ENCODE measurements around the gene SLC25A46.
A peak's percentile ranks its signal among the peaks of the same experiment; 100 is the strongest.
"Not testable (repeated sequence)": the region's sequence is repeated elsewhere in the genome, so short reads cannot be mapped to it uniquely, and the experiment has no call there.

The SLC25A46 gene

DNA sequence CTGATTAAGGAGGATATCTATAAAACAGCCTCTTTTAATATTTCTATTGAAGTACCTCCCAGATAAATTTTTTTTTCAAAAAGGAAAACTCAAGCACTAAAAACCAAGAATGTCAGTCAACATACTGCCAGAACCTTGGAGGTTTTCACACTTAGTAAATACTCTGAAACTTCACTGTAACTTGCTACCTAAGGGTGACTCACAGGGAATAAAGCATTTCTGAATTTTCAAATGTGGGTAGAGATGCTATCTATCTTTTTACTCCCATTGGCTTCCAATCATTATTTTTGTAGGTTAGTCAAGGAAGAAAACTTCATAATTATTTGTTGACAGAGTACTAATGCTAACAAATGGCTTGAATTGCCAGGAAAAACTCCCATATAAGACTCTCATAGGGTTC is 46.1 kb downstream of the SLC25A46 start:
- TF ChIP-seq ZNF423 (tag by site-specific recombination; IDR thresholded peaks at IDR 0.05) (no peak), OSR2 (tag by site-specific recombination; IDR thresholded peaks at IDR 0.05) (no peak), HOXC10 (CRISPR knock-in tag; IDR thresholded peaks at IDR 0.05) (no peak), ZNF274 (IDR thresholded peaks at IDR 0.05; ENCODE audit: low read length) (no peak), ZNF274 (tag by site-specific recombination; IDR thresholded peaks at IDR 0.05; ENCODE audit: borderline replicate concordance) (no peak), MYNN (tag by site-specific recombination; IDR thresholded peaks at IDR 0.05; ENCODE audit: borderline replicate concordance) (no peak), ZNF707 (tag by site-specific recombination; IDR thresholded peaks at IDR 0.05) (no peak)
- TF ChIP-seq, protein P1, sequence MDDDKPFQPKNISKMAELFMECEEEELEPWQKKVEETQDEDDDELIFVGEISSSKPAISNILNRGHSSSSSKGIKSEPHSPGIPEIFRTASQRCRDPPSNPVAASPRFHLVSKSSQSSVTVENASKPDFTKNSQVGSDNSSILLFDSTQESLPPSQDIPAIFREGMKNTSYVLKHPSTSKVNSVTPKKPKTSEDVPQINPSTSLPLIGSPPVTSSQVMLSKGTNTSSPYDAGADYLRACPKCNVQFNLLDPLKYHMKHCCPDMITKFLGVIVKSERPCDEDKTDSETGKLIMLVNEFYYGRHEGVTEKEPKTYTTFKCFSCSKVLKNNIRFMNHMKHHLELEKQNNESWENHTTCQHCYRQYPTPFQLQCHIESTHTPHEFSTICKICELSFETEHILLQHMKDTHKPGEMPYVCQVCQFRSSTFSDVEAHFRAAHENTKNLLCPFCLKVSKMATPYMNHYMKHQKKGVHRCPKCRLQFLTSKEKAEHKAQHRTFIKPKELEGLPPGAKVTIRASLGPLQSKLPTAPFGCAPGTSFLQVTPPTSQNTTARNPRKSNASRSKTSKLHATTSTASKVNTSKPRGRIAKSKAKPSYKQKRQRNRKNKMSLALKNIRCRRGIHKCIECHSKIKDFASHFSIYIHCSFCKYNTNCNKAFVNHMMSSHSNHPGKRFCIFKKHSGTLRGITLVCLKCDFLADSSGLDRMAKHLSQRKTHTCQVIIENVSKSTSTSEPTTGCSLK (tag by site-specific recombination; IDR thresholded peaks at IDR 0.05) = no peak
- Histone ChIP-seq H3K36me3 (ENCODE audit: control insufficient read depth in 2 of 2, insufficient read depth in 1 of 2, low read length in 2 of 2) (no peaks in the 10 kb centered on the region), H3K27ac (ENCODE audit: extremely low read depth, low read depth, low read length) (no peak overlapping the region), H3K4me3 (ENCODE audit: low read depth, low read length) (no peak overlapping the region), H3K4me1 (ENCODE audit: control insufficient read depth, insufficient read depth, low read length) (no peaks in the 10 kb centered on the region), H3K9me3 (ENCODE audit: control insufficient read depth, insufficient read depth, low read depth, low read length) (no peaks in the 10 kb centered on the region)
- ChIA-PET POLR2A (no interaction called here), CTCF (interaction anchor here (0.6 kb wide), 1 partner anchor 16 kb away, joined by 3 read pairs; no protein-coding TSS in a partner anchor)

DNA sequence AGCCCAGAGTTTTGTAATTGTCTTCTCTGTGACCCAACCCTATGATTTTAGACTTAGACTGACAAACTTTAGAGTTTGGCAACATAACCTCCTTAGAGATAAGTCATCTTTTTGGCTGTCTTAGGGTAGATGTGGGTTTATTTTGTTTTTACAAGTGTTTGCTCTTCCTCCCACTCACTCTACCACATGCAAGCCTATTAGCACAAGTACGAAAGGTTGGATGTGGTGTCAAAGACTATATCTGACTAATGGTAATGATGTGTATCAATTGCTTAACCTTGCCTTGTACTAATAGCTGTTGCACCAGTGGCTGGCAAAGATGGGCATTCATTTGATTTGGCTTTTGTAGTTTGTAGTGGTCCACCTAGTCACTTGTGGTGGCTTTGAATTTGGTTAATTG is 46.5 kb downstream of the SLC25A46 start:
- TF ChIP-seq EGR2 (tag by site-specific recombination; IDR thresholded peaks at IDR 0.05; ENCODE audit: low read depth) = peak; percentile 25; the same call in 1 of the 2 replicates
- no peak for TF ChIP-seq ZNF292 (tag by site-specific recombination; IDR thresholded peaks at IDR 0.05; ENCODE audit: borderline replicate concordance, low read depth)
- no peaks in the 10 kb centered on the region for H3K36me3 ChIP-seq (ENCODE audit: control insufficient read depth in 2 of 2, insufficient read depth in 1 of 2, low read length in 2 of 2)
- H3K4me1 ChIP-seq (ENCODE audit: control insufficient read depth, insufficient read depth, low read length) = no peaks in the 10 kb centered on the region
- no peaks in the 10 kb centered on the region for H3K9me3 ChIP-seq (ENCODE audit: control insufficient read depth, insufficient read depth, low read depth, low read length)
- no peak overlapping the region for H3K4me3 ChIP-seq (ENCODE audit: low read depth, low read length)
- ChIA-PET CTCF (interaction anchor here (0.6 kb wide), 2 partner anchors 16 to 130 kb away, joined by 3 to 4 read pairs; no protein-coding TSS in a partner anchor), POLR2A (no interaction called here)
- no peak overlapping the region for H3K27ac ChIP-seq (ENCODE audit: extremely low read depth, low read depth, low read length)

DNA sequence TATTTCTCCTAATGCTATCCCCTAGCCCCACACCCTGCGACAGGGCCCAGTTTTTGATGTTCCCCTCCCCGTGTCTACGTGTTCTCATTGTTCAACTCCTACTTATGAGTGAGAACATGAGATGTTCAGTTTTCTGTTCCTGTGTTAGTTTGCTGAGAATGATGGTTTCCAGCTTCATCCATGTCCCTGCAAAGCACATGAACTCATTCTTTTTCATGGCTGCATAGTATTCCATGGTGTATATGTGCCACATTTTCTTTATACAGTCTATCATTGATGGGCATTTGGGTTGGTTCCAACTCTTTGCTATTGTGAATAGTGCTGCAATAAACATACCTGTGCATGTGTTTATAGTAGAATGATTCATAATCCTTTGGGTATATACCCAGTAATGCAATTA is 49.2 kb downstream of the SLC25A46 start:
- H3K4me1 ChIP-seq (ENCODE audit: control insufficient read depth, insufficient read depth, low read length); H3K9me3 ChIP-seq (ENCODE audit: control insufficient read depth, insufficient read depth, low read depth, low read length); CTCF ChIA-PET; POLR2A ChIA-PET; H3K36me3 ChIP-seq (ENCODE audit: control insufficient read depth in 2 of 2, insufficient read depth in 1 of 2, low read length in 2 of 2); H3K27ac ChIP-seq (ENCODE audit: extremely low read depth, low read depth, low read length); H3K4me3 ChIP-seq (ENCODE audit: low read depth, low read length): not testable (repeated sequence)
- TF ChIP-seq, protein P2, sequence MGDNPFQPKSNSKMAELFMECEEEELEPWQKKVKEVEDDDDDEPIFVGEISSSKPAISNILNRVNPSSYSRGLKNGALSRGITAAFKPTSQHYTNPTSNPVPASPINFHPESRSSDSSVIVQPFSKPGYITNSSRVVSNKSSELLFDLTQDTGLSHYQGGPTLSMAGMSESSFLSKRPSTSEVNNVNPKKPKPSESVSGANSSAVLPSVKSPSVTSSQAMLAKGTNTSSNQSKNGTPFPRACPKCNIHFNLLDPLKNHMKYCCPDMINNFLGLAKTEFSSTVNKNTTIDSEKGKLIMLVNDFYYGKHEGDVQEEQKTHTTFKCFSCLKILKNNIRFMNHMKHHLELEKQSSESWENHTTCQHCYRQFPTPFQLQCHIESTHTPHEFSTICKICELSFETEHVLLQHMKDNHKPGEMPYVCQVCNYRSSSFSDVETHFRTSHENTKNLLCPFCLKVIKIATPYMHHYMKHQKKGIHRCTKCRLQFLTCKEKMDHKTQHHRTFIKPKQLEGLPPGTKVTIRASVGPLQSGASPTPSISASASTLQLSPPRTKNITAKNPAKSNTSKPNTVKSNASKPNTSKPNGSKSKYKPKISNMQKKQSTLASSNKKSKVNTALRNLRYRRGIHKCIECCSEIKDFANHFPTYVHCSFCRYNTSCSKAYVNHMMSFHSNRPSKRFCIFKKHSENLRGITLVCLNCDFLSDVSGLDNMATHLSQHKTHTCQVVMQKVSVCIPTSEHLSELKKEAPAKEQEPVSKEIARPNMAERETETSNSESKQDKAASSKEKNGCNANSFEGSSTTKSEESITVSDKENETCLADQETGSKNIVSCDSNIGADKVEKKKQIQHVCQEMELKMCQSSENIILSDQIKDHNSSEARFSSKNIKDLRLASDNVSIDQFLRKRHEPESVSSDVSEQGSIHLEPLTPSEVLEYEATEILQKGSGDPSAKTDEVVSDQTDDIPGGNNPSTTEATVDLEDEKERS (tag by site-specific recombination; IDR thresholded peaks at IDR 0.05) = 0 out of 2 replicates have a peak, but pooled peaks have one; percentile 56
- TF ChIP-seq ZNF146 (tag by site-specific recombination; IDR thresholded peaks at IDR 0.05) = peak; percentile 80

DNA sequence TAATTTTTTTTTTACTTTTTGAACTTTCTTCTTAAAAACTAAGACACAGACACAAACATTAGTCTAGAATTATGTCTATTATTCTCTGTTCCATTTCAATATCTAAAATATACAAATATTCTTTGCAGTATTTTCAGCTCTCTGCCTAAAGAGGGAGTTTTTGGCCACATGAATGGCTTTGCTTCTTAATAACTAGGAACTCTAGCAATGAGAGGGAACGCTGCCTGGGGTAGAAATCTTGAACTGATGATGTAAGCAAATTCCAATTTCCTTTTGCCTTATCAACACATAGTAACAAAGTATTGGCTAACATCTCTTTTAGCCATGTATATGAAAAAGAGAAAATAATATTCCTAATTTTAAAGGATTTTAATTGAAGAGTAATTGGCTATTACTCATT is 51.9 kb downstream of the SLC25A46 start:
- no peak overlapping the region for H3K27ac ChIP-seq (ENCODE audit: extremely low read depth, low read depth, low read length)
- no peaks in the 10 kb centered on the region for H3K9me3 ChIP-seq (ENCODE audit: control insufficient read depth, insufficient read depth, low read depth, low read length)
- no peaks in the 10 kb centered on the region for H3K36me3 ChIP-seq (ENCODE audit: control insufficient read depth in 2 of 2, insufficient read depth in 1 of 2, low read length in 2 of 2)
- H3K4me1 ChIP-seq (ENCODE audit: control insufficient read depth, insufficient read depth, low read length) = no peaks in the 10 kb centered on the region
- CTCF ChIA-PET = interaction anchor here (0.6 to 0.7 kb wide), 4 partner anchors 16 to 80 kb away, joined by 3 read pairs; no protein-coding TSS in a partner anchor
- POLR2A ChIA-PET = no interaction called here
- no peak overlapping the region for H3K4me3 ChIP-seq (ENCODE audit: low read depth, low read length)
- TF ChIP-seq ZNF416 (tag by site-specific recombination; IDR thresholded peaks at IDR 0.05) (no peak), ZNF10 (tag by site-specific recombination; IDR thresholded peaks at IDR 0.05) (no peak), ZSCAN30 (tag by site-specific recombination; IDR thresholded peaks at IDR 0.05) (no peak), GLI2 (tag by site-specific recombination; IDR thresholded peaks at IDR 0.05; ENCODE audit: borderline replicate concordance, low read depth) (no peak), ZNF221 (tag by site-specific recombination; IDR thresholded peaks at IDR 0.05; ENCODE audit: borderline replicate concordance) (no peak), ZNF561 (tag by site-specific recombination; IDR thresholded peaks at IDR 0.05; ENCODE audit: borderline replicate concordance) (no peak), ZNF514 (tag by site-specific recombination; IDR thresholded peaks at IDR 0.05) (no peak), ZNF214 (tag by site-specific recombination; IDR thresholded peaks at IDR 0.05; ENCODE audit: borderline replicate concordance) (no peak), ZNF324 (tag by site-specific recombination; IDR thresholded peaks at IDR 0.05) (no peak), ZNF341 (tag by site-specific recombination; IDR thresholded peaks at IDR 0.05; ENCODE audit: low read depth) (no peak), ZNF423 (tag by site-specific recombination; IDR thresholded peaks at IDR 0.05) (no peak), MZF1 (tag by site-specific recombination; IDR thresholded peaks at IDR 0.05; ENCODE audit: borderline replicate concordance) (no peak), REPIN1 (tag by site-specific recombination; IDR thresholded peaks at IDR 0.05; ENCODE audit: low read depth) (no peak), KLF10 (tag by site-specific recombination; IDR thresholded peaks at IDR 0.05) (no peak)

Measured in HEK293 (cell line).